ENCODE measurements around the gene KCNQ5. TPM values are rescaled to one million over a fixed set of nuclear protein-coding genes. Genes with fewer than 3 reads are reported as not detected.

Gene KCNQ5
- total and polyA plus RNA-seq, 10 of the 15 experiments (the other 5 are each of a cell fraction or from before 2014, with no cell fraction given), result 0.60 to 16.2 (median 3.2) TPM

DNA sequence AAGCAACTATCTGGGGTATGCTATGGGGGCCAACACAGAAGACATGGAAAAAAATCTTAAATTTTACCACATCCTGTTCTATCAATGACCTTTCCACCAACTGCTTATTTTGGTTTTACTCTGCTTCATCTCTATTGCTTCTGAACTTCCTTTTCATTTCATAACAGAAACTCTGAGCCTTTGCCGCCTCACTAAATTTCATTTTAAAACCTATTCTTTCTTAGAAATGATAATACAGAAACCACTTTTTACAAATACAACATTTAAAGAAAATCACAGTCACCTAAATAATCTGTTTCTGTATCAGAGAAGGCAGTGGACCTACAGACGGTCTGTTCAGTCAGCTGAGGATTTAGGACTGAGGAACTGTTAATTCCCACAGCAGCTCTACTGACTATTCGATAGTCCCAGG is 117.5 kb downstream of the KCNQ5 start:
- ChIA-PET SMC1A (ENCODE audit: uncharacterized antibody, unreplicated experiment) (interaction anchor here (0.8 to 3.4 kb wide), 11 partner anchors 12 to 114 kb away, joined by 3 to 27 read pairs (median 5); no protein-coding TSS in a partner anchor), CTCF (interaction anchor here (0.7 to 2.0 kb wide), 4 partner anchors 12 to 123 kb away, joined by 3 to 9 read pairs (median 3); no protein-coding TSS in a partner anchor), RAD21 (ENCODE audit: unreplicated experiment) (interaction anchor here (0.7 to 3.6 kb wide), 8 partner anchors 10 to 349 kb away, joined by 3 to 29 read pairs (median 4); no protein-coding TSS in a partner anchor), POLR2A (interaction anchor here (1.0 to 1.1 kb wide), 3 partner anchors 50 to 119 kb away, joined by 3 read pairs; no protein-coding TSS in a partner anchor)
- Histone ChIP-seq H3K4me1 (ENCODE audit: control insufficient read depth, insufficient read depth, low read length) (peaks cover 24% of the 10 kb centered on the region), H3K36me3 (ENCODE audit: control insufficient read depth in 2 of 2, insufficient read depth in 2 of 2, low read length in 1 of 2) (no peaks in the 10 kb centered on the region), H3K27ac (ENCODE audit: control insufficient read depth, insufficient read depth) (peak overlapping the region; percentile 82), H3K27me3 (replicated peaks in 1 of 2; ENCODE audit: control insufficient read depth in 2 of 2, insufficient read depth in 2 of 2, low read length in 1 of 2) (no peaks in the 10 kb centered on the region), H3K4me3 (0 out of 2 replicates have a peak overlapping the region, but pooled peaks have one; percentile 33), H3K9ac (ENCODE audit: control insufficient read depth, insufficient read depth, low read length) (peak overlapping the region; percentile 39), H3K9me3 (replicated peaks; ENCODE audit: control insufficient read depth, insufficient read depth, low read length) (no peaks in the 10 kb centered on the region; the same call in 1 of the 3 replicates), H3K79me2 (ENCODE audit: control insufficient read depth, insufficient read depth, low read length) (peaks cover 9% of the 10 kb centered on the region), H2AFZ (ENCODE audit: control insufficient read depth, low read depth, low read length) (no peak overlapping the region), H4K20me1 (ENCODE audit: control insufficient read depth, insufficient read depth) (no peaks in the 10 kb centered on the region), H3K4me2 (ENCODE audit: control insufficient read depth, insufficient read depth) (peak overlapping the region; percentile 81)
- 0% methylated on average over 3 of the region's 3 CpGs for WGBS (ENCODE audit: insufficient coverage, insufficient replicate concordance, low lambda C conversion rate, missing lambda C conversion rate)
- intact Hi-C loops (cut with micrococcal nuclease; ENCODE audit: unreplicated experiment) (no loop called here), in situ Hi-C loops (cut with MboI) (no loop called here)
- ATAC-seq (peak; percentile 75), DNase-seq (ENCODE audit: low read depth, low spot score) (peak; percentile 49), FAIRE-seq (peak; percentile 47)
- BruUV-seq (replicated peaks), result no TSS peak
- no peak for TF ChIP-seq SMC3 (IDR thresholded peaks at IDR 0.05; ENCODE audit: borderline replicate concordance, low read length)
- TF ChIP-seq, protein P1, sequence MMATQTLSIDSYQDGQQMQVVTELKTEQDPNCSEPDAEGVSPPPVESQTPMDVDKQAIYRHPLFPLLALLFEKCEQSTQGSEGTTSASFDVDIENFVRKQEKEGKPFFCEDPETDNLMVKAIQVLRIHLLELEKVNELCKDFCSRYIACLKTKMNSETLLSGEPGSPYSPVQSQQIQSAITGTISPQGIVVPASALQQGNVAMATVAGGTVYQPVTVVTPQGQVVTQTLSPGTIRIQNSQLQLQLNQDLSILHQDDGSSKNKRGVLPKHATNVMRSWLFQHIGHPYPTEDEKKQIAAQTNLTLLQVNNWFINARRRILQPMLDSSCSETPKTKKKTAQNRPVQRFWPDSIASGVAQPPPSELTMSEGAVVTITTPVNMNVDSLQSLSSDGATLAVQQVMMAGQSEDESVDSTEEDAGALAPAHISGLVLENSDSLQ (IDR thresholded peaks at IDR 0.05), result no peak
- TF ChIP-seq DPF2 (IDR thresholded peaks at IDR 0.05), result peak; percentile 17; the same call in 1 of the 2 replicates
- no peak for TF ChIP-seq GATAD2B (conservative IDR thresholded peaks at IDR 0.05; ENCODE audit: low read depth)
- TF ChIP-seq SIN3A (IDR thresholded peaks at IDR 0.05; ENCODE audit: low read depth, low read length), result no peak
- no peak for TF ChIP-seq ZBTB4 (CRISPR knock-in tag; IDR thresholded peaks at IDR 0.05)
- 0 out of 4 replicates have a peak, but pooled peaks of 1 of the 2 experiments have one; percentile 22 for TF ChIP-seq CEBPB (IDR thresholded peaks at IDR 0.05; ENCODE audit: borderline replicate concordance in 1 of 2, low read depth in 2 of 2, low read length in 2 of 2)
- TF ChIP-seq MEF2A (IDR thresholded peaks at IDR 0.05; ENCODE audit: insufficient read depth, low read depth, low read length), result peak; percentile 79
- peak; percentile 13 to 26; a peak in 2 of 4 replicates for TF ChIP-seq IKZF2 (IDR thresholded peaks at IDR 0.05)
- TF ChIP-seq NFXL1 (IDR thresholded peaks at IDR 0.05; ENCODE audit: borderline replicate concordance), result no peak
- peak; percentile 86 for TF ChIP-seq RUNX3 (IDR thresholded peaks at IDR 0.05; ENCODE audit: low read length)
- peak; percentile 23; the same call in 1 of the 2 replicates for TF ChIP-seq BCL11A (IDR thresholded peaks at IDR 0.05; ENCODE audit: low read depth, low read length)
- TF ChIP-seq CBX5 (IDR thresholded peaks at IDR 0.05; ENCODE audit: low read depth), result 0 out of 2 replicates have a peak, but pooled peaks have one; percentile 68
- no peak; the same call in 1 of the 2 replicates for TF ChIP-seq ATF7 (IDR thresholded peaks at IDR 0.05; ENCODE audit: low read depth)
- TF ChIP-seq JUNB (IDR thresholded peaks at IDR 0.05), result peak; percentile 55; the same call in 1 of the 2 replicates
- TF ChIP-seq MXI1 (IDR thresholded peaks at IDR 0.05; ENCODE audit: low read depth, low read length), result 0 out of 2 replicates have a peak, but pooled peaks have one; percentile 1
- no peak for TF ChIP-seq USF1 (IDR thresholded peaks at IDR 0.05; ENCODE audit: borderline replicate concordance, extremely low read length, insufficient read depth, low read depth, low read length)
- peak; percentile 83 for TF ChIP-seq NFIC (IDR thresholded peaks at IDR 0.05; ENCODE audit: low read depth, low read length)
- TF ChIP-seq FOXM1 (IDR thresholded peaks at IDR 0.05; ENCODE audit: low read depth, low read length), result peak; percentile 70
- TF ChIP-seq IRF4 (IDR thresholded peaks at IDR 0.05; ENCODE audit: low read depth, low read length), result 0 out of 2 replicates have a peak, but pooled peaks have one; percentile 5
- TF ChIP-seq NR2F1 (conservative IDR thresholded peaks at IDR 0.05), result peak; percentile 76

Data from GM12878 (cell line).